ENCODE measurements around the gene SOS2. TPM values are rescaled to one million over a fixed set of nuclear protein-coding genes. Genes with fewer than 3 reads are reported as not detected.

SOS2 gene
- total RNA-seq, 5 donors from 2014 or later (not counting 1 experiment from before 2014, with no cell fraction given), result 37.1 to 44.6 (median 40.2) TPM

DNA sequence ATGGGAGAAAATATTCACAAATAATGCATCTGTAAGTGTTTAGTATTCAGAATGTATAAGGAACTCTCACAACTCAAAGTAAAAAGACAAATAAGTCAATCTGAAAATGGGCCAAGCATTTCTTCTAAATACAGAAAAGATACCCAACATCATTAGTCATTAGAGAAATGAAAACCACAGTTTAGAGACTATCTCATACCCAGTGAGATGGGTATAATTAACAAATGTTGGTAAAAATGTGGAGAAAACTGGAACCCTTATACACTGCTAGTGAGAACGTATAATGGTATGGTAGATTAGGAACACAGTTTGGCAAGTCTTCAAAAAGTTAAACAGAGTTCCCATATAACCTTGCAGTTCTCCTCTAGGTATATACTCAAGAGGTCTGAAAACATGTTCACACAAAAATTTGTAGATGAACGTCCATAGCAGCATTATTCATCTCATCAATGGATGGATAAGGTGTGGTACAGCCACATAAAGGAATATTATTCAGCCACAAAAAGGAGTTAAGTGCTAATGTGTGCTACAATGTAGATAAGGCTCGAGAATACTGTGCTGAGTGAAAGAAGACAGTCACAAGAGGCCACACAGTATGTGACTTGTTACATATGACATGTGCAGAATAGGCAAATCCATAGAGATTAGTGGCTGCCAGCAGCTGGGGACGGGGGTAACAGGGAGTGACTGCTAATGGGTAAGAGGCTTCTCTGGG, 120.9 kb downstream of the SOS2 start:
- no peak overlapping the region for H3K4me3 ChIP-seq (ENCODE audit: control insufficient read depth in 1 of 2, extremely low read depth in 1 of 2, low read length in 1 of 2)
- CTCF ChIA-PET, result interaction anchor here in 1 of 2 donors (0.6 kb wide), 1 partner anchor 29 kb away, joined by 3 read pairs; no protein-coding TSS in a partner anchor
- POLR2A ChIA-PET, result interaction anchor here in 1 of 2 donors (0.7 to 1.0 kb wide), 2 partner anchors 84 to 248 kb away, joined by 3 to 4 read pairs; no protein-coding TSS in a partner anchor
- peaks cover 23% of the 10 kb centered on the region for H3K36me3 Mint-ChIP-seq
- no peaks in the 10 kb centered on the region for H3K27me3 ChIP-seq (replicated peaks in 1 of 2; ENCODE audit: control insufficient read depth in 2 of 2, extremely low read depth in 1 of 2, insufficient read depth in 2 of 2, low read length in 1 of 2)
- H3K27me3 Mint-ChIP-seq, result no peaks in the 10 kb centered on the region
- H3K4me1 ChIP-seq (ENCODE audit: control insufficient read depth in 1 of 2, extremely low read depth in 1 of 2, insufficient read depth in 2 of 2, low read length in 2 of 2), result peaks cover 5 to 6% of the 10 kb centered on the region in 2 experiments
- no peaks in the 10 kb centered on the region for H3K9me3 ChIP-seq
- H3K4me3 Mint-ChIP-seq, result no peak overlapping the region
- no peak overlapping the region for H3K27ac Mint-ChIP-seq
- H3K27ac ChIP-seq (ENCODE audit: low read length), result no peak overlapping the region
- DNase-seq (no peak), ATAC-seq (replicated peaks in 1 of 4) (no peak)
- no peaks in the 10 kb centered on the region for H3K9me3 Mint-ChIP-seq
- H3K4me1 Mint-ChIP-seq, result peaks cover 10 to 31% (median 27%) of the 10 kb centered on the region in 3 donors
- WGBS (ENCODE audit: insufficient coverage), result 100% methylated on average over 1 of the region's 4 CpGs
- peaks cover 0 to 63% of the 10 kb centered on the region in 2 donors for H3K36me3 ChIP-seq (ENCODE audit: control insufficient read depth in 2 of 2, extremely low read depth in 1 of 2, insufficient read depth in 1 of 2, low read length in 1 of 2)

DNA sequence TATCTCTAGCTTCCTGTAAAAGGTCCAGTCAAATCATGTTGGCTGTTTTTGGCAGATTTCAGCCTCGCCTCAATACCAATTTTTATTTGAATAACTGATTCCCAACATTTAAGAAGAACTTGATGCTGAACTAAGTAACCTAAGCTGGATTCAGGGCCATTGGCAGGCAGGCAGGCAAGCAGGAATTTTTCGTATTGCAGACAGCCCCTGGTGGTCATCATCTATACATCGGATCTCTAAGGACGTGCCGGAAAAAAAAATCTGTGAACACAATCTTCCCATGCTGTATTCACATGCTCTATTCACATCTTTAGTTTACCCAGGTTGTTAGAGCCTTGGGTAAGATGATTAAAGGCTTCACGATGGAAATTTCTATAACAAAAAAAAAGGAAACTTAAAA, 122.0 kb downstream of the SOS2 start:
- Mint-ChIP-seq H3K9me3 (no peaks in the 10 kb centered on the region), H3K27ac (peak overlapping the region in 1 of 2 donors; percentile 68), H3K4me3 (no peak overlapping the region), H3K27me3 (no peaks in the 10 kb centered on the region), H3K36me3 (peaks cover 23% of the 10 kb centered on the region), H3K4me1 (peaks cover 10 to 27% (median 25%) of the 10 kb centered on the region in 3 donors)
- peaks cover 0 to 3% of the 10 kb centered on the region in 2 experiments for H3K4me1 ChIP-seq (ENCODE audit: control insufficient read depth in 1 of 2, extremely low read depth in 1 of 2, insufficient read depth in 2 of 2, low read length in 2 of 2)
- WGBS (ENCODE audit: insufficient coverage), result 90% methylated on average over 1 of the region's 6 CpGs
- ChIA-PET POLR2A (no interaction called here), CTCF (interaction anchor here in 1 of 2 donors (0.6 kb wide), 1 partner anchor 47 kb away, joined by 4 read pairs; no protein-coding TSS in a partner anchor)
- no peak overlapping the region for H3K27ac ChIP-seq (ENCODE audit: low read length)
- no peak for DNase-seq
- no peak overlapping the region for H3K4me3 ChIP-seq (ENCODE audit: control insufficient read depth in 1 of 2, extremely low read depth in 1 of 2, low read length in 1 of 2)
- ATAC-seq (replicated peaks in 1 of 4), result no peak
- peaks cover 0 to 57% of the 10 kb centered on the region in 2 donors for H3K36me3 ChIP-seq (ENCODE audit: control insufficient read depth in 2 of 2, extremely low read depth in 1 of 2, insufficient read depth in 1 of 2, low read length in 1 of 2)
- no peaks in the 10 kb centered on the region for H3K27me3 ChIP-seq (replicated peaks in 1 of 2; ENCODE audit: control insufficient read depth in 2 of 2, extremely low read depth in 1 of 2, insufficient read depth in 2 of 2, low read length in 1 of 2)
- H3K9me3 ChIP-seq, result no peaks in the 10 kb centered on the region

DNA sequence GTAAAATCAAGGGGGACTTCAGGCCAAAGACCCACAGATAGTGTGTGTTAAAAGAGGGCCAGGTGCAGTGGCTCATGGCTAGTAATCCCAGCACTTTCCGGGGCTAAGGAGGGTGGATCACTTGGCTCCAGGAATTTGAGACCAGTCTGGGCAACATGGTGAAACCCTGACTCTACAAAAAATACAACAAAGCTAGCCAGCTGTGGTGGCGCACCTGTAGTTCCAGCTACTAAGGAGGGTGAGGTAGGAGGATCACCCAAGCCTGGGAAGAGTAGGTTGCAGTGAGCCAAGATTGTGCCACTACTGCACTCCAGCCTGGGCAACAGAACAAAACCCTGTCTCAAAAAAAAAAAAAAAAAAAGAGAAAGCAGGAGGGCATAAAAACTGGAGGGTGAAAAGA, 123.5 kb downstream of the SOS2 start:
- Histone ChIP-seq H3K36me3 (ENCODE audit: control insufficient read depth in 2 of 2, extremely low read depth in 1 of 2, insufficient read depth in 1 of 2, low read length in 1 of 2) (peaks cover 0 to 45% of the 10 kb centered on the region in 2 donors), H3K27me3 (replicated peaks in 1 of 2; ENCODE audit: control insufficient read depth in 2 of 2, extremely low read depth in 1 of 2, insufficient read depth in 2 of 2, low read length in 1 of 2) (no peaks in the 10 kb centered on the region), H3K9me3 (no peaks in the 10 kb centered on the region), H3K4me3 (ENCODE audit: control insufficient read depth in 1 of 2, extremely low read depth in 1 of 2, low read length in 1 of 2) (no peak overlapping the region), H3K27ac (ENCODE audit: low read length) (no peak overlapping the region), H3K4me1 (ENCODE audit: control insufficient read depth in 1 of 2, extremely low read depth in 1 of 2, insufficient read depth in 2 of 2, low read length in 2 of 2) (peaks cover 6 to 12% of the 10 kb centered on the region in 2 experiments)
- ATAC-seq (replicated peaks in 1 of 4), result no peak
- Mint-ChIP-seq H3K27ac (peak overlapping the region in 1 of 2 donors; percentile 44), H3K27me3 (no peaks in the 10 kb centered on the region), H3K4me3 (no peak overlapping the region), H3K36me3 (peaks cover 18% of the 10 kb centered on the region), H3K9me3 (no peaks in the 10 kb centered on the region), H3K4me1 (peaks cover 19 to 31% (median 30%) of the 10 kb centered on the region in 3 donors)
- CTCF ChIA-PET, result interaction anchor here (0.7 to 2.2 kb wide), 6 partner anchors 196 to 256 kb away, joined by 4 to 15 read pairs (median 6); partner anchors contain the start of gene NEMF (in 1 of the 2)
- no peak for DNase-seq
- POLR2A ChIA-PET, result interaction anchor here (0.5 to 0.7 kb wide), 2 partner anchors 46 to 97 kb away, joined by 4 to 5 read pairs; no protein-coding TSS in a partner anchor
- no CpG with 5 or more reads among the region's 2 CpGs for WGBS (ENCODE audit: insufficient coverage)

GRCh38 chr14:50106178-50106577, 125.2 kb downstream of the SOS2 start:
- ChIA-PET CTCF (interaction anchor here (0.5 to 2.5 kb wide), 4 partner anchors 240 to 244 kb away, joined by 3 to 9 read pairs (median 4); no protein-coding TSS in a partner anchor), POLR2A (interaction anchor here in 1 of 2 donors (0.6 kb wide), 1 partner anchor 248 kb away, joined by 15 read pairs; no protein-coding TSS in a partner anchor)
- Histone ChIP-seq H3K4me3 (ENCODE audit: control insufficient read depth in 1 of 2, extremely low read depth in 1 of 2, low read length in 1 of 2) (no peak overlapping the region), H3K27ac (ENCODE audit: low read length) (no peak overlapping the region), H3K27me3 (replicated peaks in 1 of 2; ENCODE audit: control insufficient read depth in 2 of 2, extremely low read depth in 1 of 2, insufficient read depth in 2 of 2, low read length in 1 of 2) (no peaks in the 10 kb centered on the region), H3K4me1 (ENCODE audit: control insufficient read depth in 1 of 2, extremely low read depth in 1 of 2, insufficient read depth in 2 of 2, low read length in 2 of 2) (peaks cover 8 to 16% of the 10 kb centered on the region in 2 experiments), H3K9me3 (no peaks in the 10 kb centered on the region), H3K36me3 (ENCODE audit: control insufficient read depth in 2 of 2, extremely low read depth in 1 of 2, insufficient read depth in 1 of 2, low read length in 1 of 2) (peaks cover 0 to 31% of the 10 kb centered on the region in 2 donors)
- DNase-seq, result no peak
- no peak overlapping the region for H3K4me3 Mint-ChIP-seq
- ATAC-seq (replicated peaks in 1 of 4), result no peak
- 90% methylated on average over 3 of the region's 4 CpGs for WGBS (ENCODE audit: insufficient coverage)
- no peaks in the 10 kb centered on the region for H3K27me3 Mint-ChIP-seq
- H3K36me3 Mint-ChIP-seq, result peaks cover 16% of the 10 kb centered on the region
- H3K27ac Mint-ChIP-seq, result peak overlapping the region in 1 of 2 donors; percentile 68
- H3K4me1 Mint-ChIP-seq, result peaks cover 21 to 31% (median 30%) of the 10 kb centered on the region in 3 donors
- no peaks in the 10 kb centered on the region for H3K9me3 Mint-ChIP-seq

DNA sequence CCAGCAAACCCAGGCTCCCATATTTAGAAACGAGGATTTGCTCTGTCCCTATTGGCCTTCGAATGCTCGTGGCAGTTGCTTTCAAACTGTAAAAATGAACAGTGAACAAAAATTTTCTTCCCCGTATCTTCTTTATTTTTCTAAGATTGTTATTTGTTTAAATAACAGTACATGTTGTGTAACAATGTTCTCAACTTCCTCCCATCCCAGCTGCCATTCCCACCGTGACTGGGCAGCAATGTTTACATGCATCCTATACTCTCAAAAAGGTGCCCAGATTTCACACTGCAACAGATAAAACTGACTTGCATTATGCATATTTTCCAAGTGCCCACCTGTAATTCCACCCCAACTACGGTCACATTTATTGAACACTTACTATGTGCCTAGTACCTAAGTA, 127.8 kb downstream of the SOS2 start:
- peak overlapping the region; percentile 63 for H3K27ac ChIP-seq (ENCODE audit: low read length)
- H3K27ac Mint-ChIP-seq, result peak overlapping the region; percentile 84 to 89
- H3K4me1 ChIP-seq (ENCODE audit: control insufficient read depth in 1 of 2, extremely low read depth in 1 of 2, insufficient read depth in 2 of 2, low read length in 2 of 2), result peaks cover 19 to 35% of the 10 kb centered on the region in 2 experiments
- peaks cover 0 to 9% of the 10 kb centered on the region in 2 donors for H3K36me3 ChIP-seq (ENCODE audit: control insufficient read depth in 2 of 2, extremely low read depth in 1 of 2, insufficient read depth in 1 of 2, low read length in 1 of 2)
- POLR2A ChIA-PET, result interaction anchor here (0.6 kb wide), 2 partner anchors 10 to 76 kb away, joined by 3 read pairs; no protein-coding TSS in a partner anchor
- no peaks in the 10 kb centered on the region for H3K27me3 Mint-ChIP-seq
- H3K9me3 Mint-ChIP-seq, result no peaks in the 10 kb centered on the region
- 92% methylated on average over 2 of the region's 6 CpGs for WGBS (ENCODE audit: insufficient coverage)
- no peaks in the 10 kb centered on the region for H3K27me3 ChIP-seq (replicated peaks in 1 of 2; ENCODE audit: control insufficient read depth in 2 of 2, extremely low read depth in 1 of 2, insufficient read depth in 2 of 2, low read length in 1 of 2)
- no peak for ATAC-seq (replicated peaks in 1 of 4)
- H3K36me3 Mint-ChIP-seq, result peaks cover 9% of the 10 kb centered on the region
- H3K9me3 ChIP-seq, result no peaks in the 10 kb centered on the region
- CTCF ChIA-PET, result interaction anchor here (0.6 to 2.9 kb wide), 12 partner anchors 18 to 251 kb away, joined by 3 to 22 read pairs (median 6); partner anchors contain the start of gene NEMF (in 2 of the 2)
- H3K4me3 ChIP-seq (ENCODE audit: control insufficient read depth in 1 of 2, extremely low read depth in 1 of 2, low read length in 1 of 2), result no peak overlapping the region
- H3K4me3 Mint-ChIP-seq, result peak overlapping the region; percentile 37 to 64 (median 63)
- DNase-seq, result no peak
- H3K4me1 Mint-ChIP-seq, result peaks cover 41 to 52% (median 49%) of the 10 kb centered on the region in 3 donors

DNA sequence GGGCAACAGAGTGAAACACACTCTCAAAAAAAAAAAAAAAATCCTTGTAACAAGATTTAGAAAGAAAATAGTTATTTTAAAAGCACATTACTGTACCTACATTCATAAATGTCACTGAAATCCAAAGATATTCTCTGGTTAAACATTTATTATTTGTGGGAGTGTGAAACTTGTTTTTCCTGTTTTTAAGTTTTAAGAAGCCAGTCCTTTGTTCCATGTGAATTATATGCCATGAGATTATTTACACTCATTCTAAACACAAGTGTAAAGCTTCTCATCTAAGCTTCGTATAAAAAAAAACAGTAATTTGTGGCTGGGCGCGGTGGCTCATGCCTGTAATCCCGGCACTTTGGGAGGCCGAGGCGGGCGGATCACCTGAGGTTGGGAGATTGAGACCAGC, 130.0 kb downstream of the SOS2 start:
- ATAC-seq (replicated peaks in 1 of 4), result no peak
- no peaks in the 10 kb centered on the region for H3K9me3 Mint-ChIP-seq
- no peaks in the 10 kb centered on the region for H3K9me3 ChIP-seq
- DNase-seq, result no peak
- H3K27ac ChIP-seq (ENCODE audit: low read length), result no peak overlapping the region
- peaks cover 0 to 3% of the 10 kb centered on the region in 2 donors for H3K36me3 ChIP-seq (ENCODE audit: control insufficient read depth in 2 of 2, extremely low read depth in 1 of 2, insufficient read depth in 1 of 2, low read length in 1 of 2)
- no CpG with 5 or more reads among the region's 7 CpGs for WGBS (ENCODE audit: insufficient coverage)
- ChIA-PET CTCF (interaction anchor here (0.6 to 1.7 kb wide), 5 partner anchors 11 to 100 kb away, joined by 3 to 11 read pairs (median 4); no protein-coding TSS in a partner anchor), POLR2A (interaction anchor here (0.6 to 0.7 kb wide), 4 partner anchors 18 to 252 kb away, joined by 4 read pairs; no protein-coding TSS in a partner anchor)
- peaks cover 53 to 70% (median 68%) of the 10 kb centered on the region in 3 donors for H3K4me1 Mint-ChIP-seq
- H3K27me3 Mint-ChIP-seq, result no peaks in the 10 kb centered on the region
- H3K36me3 Mint-ChIP-seq, result peaks cover 5% of the 10 kb centered on the region
- no peaks in the 10 kb centered on the region for H3K27me3 ChIP-seq (replicated peaks in 1 of 2; ENCODE audit: control insufficient read depth in 2 of 2, extremely low read depth in 1 of 2, insufficient read depth in 2 of 2, low read length in 1 of 2)
- no peak overlapping the region for H3K4me3 Mint-ChIP-seq
- H3K4me3 ChIP-seq (ENCODE audit: control insufficient read depth in 1 of 2, extremely low read depth in 1 of 2, low read length in 1 of 2), result no peak overlapping the region
- H3K4me1 ChIP-seq (ENCODE audit: control insufficient read depth in 1 of 2, extremely low read depth in 1 of 2, insufficient read depth in 2 of 2, low read length in 2 of 2), result peaks cover 33 to 51% of the 10 kb centered on the region in 2 experiments
- peak overlapping the region in 1 of 2 donors; percentile 86 for H3K27ac Mint-ChIP-seq

Measured in T-cell (primary cell).